Endothelial cell of umbilical vein (primary cell): Measurements from ENCODE around the gene OPCML. TPM values are rescaled to one million over a fixed set of nuclear protein-coding genes. Genes with fewer than 3 reads are reported as not detected.

Experiments
- BruUV-seq: library from RNA; stranded (reverse); fragments of 400-500 nt; replicated peaks from 2 replicates; lab custom pipeline; 2021; lab: Mats Ljungman, UMichigan
- CTCF ChIA-PET: fragments of 300-600, 350-600 bp; sonication (Branson Sonifier 250); formaldehyde crosslinking; loops from one replicate; lab custom pipeline; 2021; ENCODE audit warnings: antibody characterized with exemption, inconsistent platforms; lab: Charles Lee
- POLR2A ChIA-PET: fragments of 300-600, 350-600 bp; sonication (Branson Sonifier 250); formaldehyde crosslinking; loops from one replicate; lab custom pipeline; 2021; ENCODE audit warnings: antibody characterized with exemption, inconsistent platforms; lab: Charles Lee
- DNase-seq: peaks from one replicate; pipeline ENCODE4 v3.0.0-alpha.2; 2011; ENCODE audit warnings: low read depth, low spot score
- FAIRE-seq: peaks from 2 replicates; lab custom pipeline; 2011; peaks lifted over from hg19 to GRCh38; lab: Jason Lieb, UNC
- H2AFZ ChIP-seq: 2 replicates; pipeline ENCODE4 v1.6.0; 2012; ENCODE audit warnings: low read depth, low read length, control low read depth, inconsistent platforms
- H3K27ac ChIP-seq: 2 replicates; pipeline ENCODE4 v1.5.1; 2011; ENCODE audit warnings: low read depth, mild to moderate bottlenecking, control low read depth, low read length, moderate library complexity; ENCODE audit not compliant: insufficient read depth
- H3K27me3 ChIP-seq, 2 experiments: 2 replicates each; pipeline versions ENCODE4 v1.6.0 to v1.6.1; 2011; ENCODE audit warnings: low read length in 2 of 2, mixed read lengths in 1 of 2; ENCODE audit not compliant: control insufficient read depth in 2 of 2, insufficient read depth in 2 of 2
- H3K36me3 ChIP-seq, 2 experiments: 2 replicates in 1 of 2; 3 replicates in 1 of 2; pipeline ENCODE4 v1.5.1; 2011; ENCODE audit warnings: low read length in 2 of 2, mild to moderate bottlenecking in 1 of 2, moderate library complexity in 1 of 2; ENCODE audit not compliant: control insufficient read depth in 2 of 2, insufficient read depth in 2 of 2; ENCODE audit errors: extremely low read depth in 1 of 2
- H3K4me1 ChIP-seq: 3 replicates; pipeline ENCODE4 v1.5.1; 2011; ENCODE audit warnings: mild to moderate bottlenecking, low read length; ENCODE audit not compliant: control insufficient read depth, insufficient read depth; ENCODE audit errors: extremely low read depth
- H3K4me2 ChIP-seq: 2 replicates; pipeline ENCODE4 v1.6.1; 2011; ENCODE audit warnings: low read length, control low read depth, mixed read lengths; ENCODE audit not compliant: insufficient read depth
- H3K4me3 ChIP-seq, 3 experiments: fragments of 200-600 bp in 1 of 3; sonication (generic), shearing (Covaris generic) in 1 of 3; replicated peaks in 1 of 3; 2 replicates each; pipeline ENCODE4 v1.5.1; 2011 to 2016; ENCODE audit warnings: control low read depth in 3 of 3, low read length in 3 of 3, mild to moderate bottlenecking in 2 of 3, inconsistent platforms in 1 of 3, low read depth in 1 of 3, moderate library complexity in 1 of 3; ENCODE audit not compliant: insufficient read depth in 1 of 3
- H3K79me2 ChIP-seq: 2 replicates; pipeline ENCODE4 v1.6.0; 2012; ENCODE audit warnings: low read length, inconsistent platforms; ENCODE audit not compliant: control insufficient read depth, insufficient read depth
- H3K9ac ChIP-seq: replicated peaks from 2 replicates; pipeline ENCODE3; 2011; ENCODE audit warnings: low read length, control low read depth; ENCODE audit not compliant: insufficient read depth; ENCODE audit errors: extremely low read depth
- H3K9me1 ChIP-seq: replicated peaks from 3 replicates; pipeline ENCODE4 v1.6.0; 2011; ENCODE audit warnings: mild to moderate bottlenecking, low read length; ENCODE audit not compliant: control insufficient read depth, insufficient read depth; ENCODE audit errors: extremely low read depth
- H3K9me3 ChIP-seq: replicated peaks from 2 replicates; pipeline ENCODE4 v1.5.1; 2012; ENCODE audit warnings: low read length, inconsistent platforms; ENCODE audit not compliant: control insufficient read depth, insufficient read depth
- H4K20me1 ChIP-seq: replicated peaks from 2 replicates; pipeline ENCODE3; 2011; ENCODE audit warnings: mild to moderate bottlenecking, low read length; ENCODE audit not compliant: control insufficient read depth, insufficient read depth; ENCODE audit errors: extremely low read depth
- EZH2 ChIP-seq: IDR thresholded peaks from 2 replicates; pipeline ENCODE4 v1.6.1; 2012; ENCODE audit warnings: borderline replicate concordance, low read depth, mild to moderate bottlenecking, moderate library complexity, low read length, inconsistent platforms; ENCODE audit not compliant: severe bottlenecking
- FOS ChIP-seq: IDR thresholded peaks from 2 replicates; pipeline ENCODE4 v1.6.1; 2011; ENCODE audit warnings: mild to moderate bottlenecking, low read length, moderate library complexity, borderline replicate concordance; ENCODE audit not compliant: insufficient read depth
- GATA2 ChIP-seq: IDR thresholded peaks from 2 replicates; pipeline ENCODE4 v1.7.0; 2011; ENCODE audit warnings: low read depth, mild to moderate bottlenecking, moderate library complexity, mixed read lengths, low read length; ENCODE audit not compliant: insufficient read length, insufficient read depth
- JUN ChIP-seq: IDR thresholded peaks from 2 replicates; pipeline ENCODE4 v1.6.1; 2011; ENCODE audit warnings: borderline replicate concordance, low read depth; ENCODE audit not compliant: insufficient read length, insufficient read depth
- MYC ChIP-seq: IDR thresholded peaks from one replicate; pipeline ENCODE4 v1.6.1; 2011; ENCODE audit warnings: mild to moderate bottlenecking, low read depth, low read length
- POLR2A ChIP-seq: IDR thresholded peaks from 2 replicates; pipeline ENCODE4 v1.6.1; 2012; ENCODE audit warnings: low read depth, mild to moderate bottlenecking, control low read depth, low read length
- POLR2AphosphoS5 ChIP-seq: IDR thresholded peaks from 2 replicates; pipeline ENCODE4 v1.6.1; 2012; ENCODE audit warnings: low read depth, mild to moderate bottlenecking, control low read depth, low read length, moderate library complexity; ENCODE audit not compliant: insufficient read depth
- dilution Hi-C: fragments of 300-500 bp; cut with MboI; formaldehyde crosslinking; loops from one replicate; pipeline ENCODE4 v1.15.0; 2019; ENCODE audit warnings: low sequenced_read_pairs; ENCODE audit not compliant: extremely low pct_ligation_motif_present
- intact Hi-C: fragments of 100-400 bp; cut with micrococcal nuclease; formaldehyde crosslinking; loops from one replicate; pipeline ENCODE4 v1.10.0; 2022
- polyA plus RNA-seq, 4 experiments: library from polyadenylated mRNA; depleted of rRNA in 3 of 4; stranded (reverse) in 3 of 4; unstranded in 1 of 4; fragments of >200 nt; gene quantifications; 2 replicates each; pipeline versions ENCODE4 v1.2.1 to v1.2.3, GENCODE V29; 2011 to 2012; ENCODE audit warnings: missing spikeins in 1 of 4
- total RNA-seq: library from RNA; stranded (reverse); gene quantifications from 2 replicates; pipeline ENCODE4 v1.2.3, GENCODE V29; 2021
- TF ChIP-seq, protein P1 (sequence below), 2 donors: IDR thresholded peaks; 1 replicate in 1 of 2; 2 replicates in 1 of 2; pipeline ENCODE4 v1.5.1; 2011; ENCODE audit warnings: low read length in 2 of 2, mild to moderate bottlenecking in 2 of 2, moderate library complexity in 2 of 2, control low read depth in 1 of 2, inconsistent platforms in 1 of 2, low read depth in 1 of 2; ENCODE audit not compliant: insufficient read depth in 1 of 2; ENCODE audit errors: extremely low read depth in 1 of 2
- TF ChIP-seq, protein P2 (sequence below): IDR thresholded peaks from 2 replicates; pipeline ENCODE4 v1.6.1; 2011; ENCODE audit not compliant: insufficient read depth, insufficient read length

The OPCML gene
- total and polyA plus RNA-seq, 2 donors (not counting 3 experiments of a cell fraction or from before 2014, with no cell fraction given), result not detected

DNA sequence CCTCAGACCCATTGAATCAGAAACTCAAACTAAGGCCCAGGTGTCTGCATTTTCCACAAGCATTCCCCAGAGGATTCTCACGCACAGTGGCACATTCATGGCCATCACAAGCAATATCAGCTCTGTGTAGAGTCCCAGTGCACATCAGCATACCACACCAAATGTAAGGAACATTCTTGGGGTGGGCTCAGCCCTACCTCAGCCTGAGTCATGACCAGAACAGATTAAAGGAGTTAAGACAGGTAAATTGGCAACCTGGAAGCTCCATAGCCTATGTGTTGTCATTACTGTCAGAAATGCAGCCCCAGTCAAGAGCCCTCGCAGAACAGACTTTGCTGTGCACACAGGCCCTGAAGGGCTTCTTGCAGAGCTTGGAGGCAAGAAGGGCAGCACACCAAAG is 53.1 kb downstream of the OPCML start:
- ChIA-PET POLR2A (no interaction called here), CTCF (no interaction called here)
- intact Hi-C loops (no loop called here), dilution Hi-C loops (no loop called here)
- no peak overlapping the region for H3K4me3 ChIP-seq
- H3K79me2 ChIP-seq, result no peaks in the 10 kb centered on the region
- no peak overlapping the region for H3K4me2 ChIP-seq
- no peak overlapping the region for H3K27ac ChIP-seq
- DNase-seq (no peak), FAIRE-seq (no peak)
- BruUV-seq, result no TSS peak
- H3K9me1 ChIP-seq, result no peaks in the 10 kb centered on the region
- no peak overlapping the region for H2AFZ ChIP-seq
- H3K36me3 ChIP-seq, result no peaks in the 10 kb centered on the region
- H3K9ac ChIP-seq, result no peak overlapping the region
- TF ChIP-seq, protein P1, sequence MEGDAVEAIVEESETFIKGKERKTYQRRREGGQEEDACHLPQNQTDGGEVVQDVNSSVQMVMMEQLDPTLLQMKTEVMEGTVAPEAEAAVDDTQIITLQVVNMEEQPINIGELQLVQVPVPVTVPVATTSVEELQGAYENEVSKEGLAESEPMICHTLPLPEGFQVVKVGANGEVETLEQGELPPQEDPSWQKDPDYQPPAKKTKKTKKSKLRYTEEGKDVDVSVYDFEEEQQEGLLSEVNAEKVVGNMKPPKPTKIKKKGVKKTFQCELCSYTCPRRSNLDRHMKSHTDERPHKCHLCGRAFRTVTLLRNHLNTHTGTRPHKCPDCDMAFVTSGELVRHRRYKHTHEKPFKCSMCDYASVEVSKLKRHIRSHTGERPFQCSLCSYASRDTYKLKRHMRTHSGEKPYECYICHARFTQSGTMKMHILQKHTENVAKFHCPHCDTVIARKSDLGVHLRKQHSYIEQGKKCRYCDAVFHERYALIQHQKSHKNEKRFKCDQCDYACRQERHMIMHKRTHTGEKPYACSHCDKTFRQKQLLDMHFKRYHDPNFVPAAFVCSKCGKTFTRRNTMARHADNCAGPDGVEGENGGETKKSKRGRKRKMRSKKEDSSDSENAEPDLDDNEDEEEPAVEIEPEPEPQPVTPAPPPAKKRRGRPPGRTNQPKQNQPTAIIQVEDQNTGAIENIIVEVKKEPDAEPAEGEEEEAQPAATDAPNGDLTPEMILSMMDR (IDR thresholded peaks at IDR 0.05; ENCODE audit: extremely low read depth in 1 of 2, insufficient read depth in 1 of 2, low read depth in 1 of 2, low read length in 2 of 2), result no peak
- no peak for TF ChIP-seq MYC
- no peak for TF ChIP-seq JUN
- no peak for TF ChIP-seq POLR2AphosphoS5
- no peak for TF ChIP-seq FOS
- TF ChIP-seq, protein P2, sequence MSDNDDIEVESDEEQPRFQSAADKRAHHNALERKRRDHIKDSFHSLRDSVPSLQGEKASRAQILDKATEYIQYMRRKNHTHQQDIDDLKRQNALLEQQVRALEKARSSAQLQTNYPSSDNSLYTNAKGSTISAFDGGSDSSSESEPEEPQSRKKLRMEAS, result no peak
- TF ChIP-seq POLR2A, result no peak
- TF ChIP-seq GATA2, result no peak
- no peak for TF ChIP-seq EZH2
- H3K27me3 ChIP-seq, result no peaks in the 10 kb centered on the region
- H3K9me3 ChIP-seq, result peaks cover 11% of the 10 kb centered on the region
- H4K20me1 ChIP-seq, result no peaks in the 10 kb centered on the region
- no peaks in the 10 kb centered on the region for H3K4me1 ChIP-seq
